GM23338 (cell line): Measurements from ENCODE around the gene NPM1. TPM values are rescaled to one million over a fixed set of nuclear protein-coding genes. Genes with fewer than 3 reads are reported as not detected.

Experiments
- ATAC-seq: fragments of 200-7000 bp; cut with Tn5 transposase; 3 replicates; pipeline ENCODE4 v1.9.1; 2020
- DNase-seq: peaks from one replicate; pipeline ENCODE4 v3.0.0-alpha.2; 2015; ENCODE audit warnings: low spot score
- H2AFZ ChIP-seq: fragments of 200-600 bp; sonication (generic); 2 replicates; pipeline ENCODE4 v1.8.0; 2016; ENCODE audit warnings: antibody characterized with exemption, mild to moderate bottlenecking, moderate library complexity
- H3F3A ChIP-seq: fragments of 200-600 bp; sonication (generic); replicated peaks from 2 replicates; pipeline ENCODE4 v1.8.0; 2017; ENCODE audit warnings: antibody characterized with exemption, mixed run types, low read depth
- H3K27ac ChIP-seq: fragments of 200-600 bp; sonication (generic); 2 replicates; pipeline ENCODE4 v1.6.1; 2016; ENCODE audit warnings: low read depth
- H3K27me3 ChIP-seq: fragments of 200-600 bp; sonication (generic); 2 replicates; pipeline ENCODE4 v1.8.0; 2016; ENCODE audit warnings: mild to moderate bottlenecking, mixed run types, moderate library complexity; ENCODE audit not compliant: insufficient read depth
- H3K36me3 ChIP-seq: fragments of 200-600 bp; sonication (generic); 2 replicates; pipeline ENCODE4 v1.8.0; 2016; ENCODE audit warnings: mild to moderate bottlenecking; ENCODE audit not compliant: insufficient read depth
- H3K4me1 ChIP-seq: fragments of 200-600 bp; sonication (generic); 2 replicates; pipeline ENCODE4 v1.8.0; 2016; ENCODE audit warnings: mild to moderate bottlenecking, moderate library complexity; ENCODE audit not compliant: insufficient read depth
- H3K4me2 ChIP-seq: fragments of 200-600 bp; sonication (generic); 2 replicates; pipeline ENCODE4 v1.7.1; 2017; ENCODE audit warnings: mixed run types
- H3K4me3 ChIP-seq: fragments of 200-600 bp; sonication (generic); 2 replicates; pipeline ENCODE4 v1.6.1; 2016; ENCODE audit warnings: mixed run types
- H3K79me2 ChIP-seq: fragments of 200-600 bp; sonication (generic); replicated peaks from 2 replicates; pipeline ENCODE4 v1.8.0; 2017; ENCODE audit warnings: mild to moderate bottlenecking; ENCODE audit not compliant: insufficient read depth
- H3K9me2 ChIP-seq: fragments of 200-600 bp; sonication (generic); 2 replicates; pipeline ENCODE4 v1.8.0; 2017; ENCODE audit not compliant: insufficient read depth
- H4K20me1 ChIP-seq: fragments of 200-600 bp; sonication (generic); replicated peaks from 2 replicates; pipeline ENCODE4 v1.8.0; 2017; ENCODE audit warnings: mild to moderate bottlenecking; ENCODE audit not compliant: insufficient read depth
- H3K27ac Mint-ChIP-seq: 2 replicates; pipeline ENCODE4 v1.8.0; 2020; ENCODE audit warnings: inconsistent platforms, mild to moderate bottlenecking, moderate library complexity, mixed read lengths
- H3K27me3 Mint-ChIP-seq: 3 replicates; pipeline ENCODE4 v1.8.0; 2022; ENCODE audit warnings: low read depth, mild to moderate bottlenecking, moderate library complexity, mixed read lengths, inconsistent platforms; ENCODE audit not compliant: insufficient read depth, poor library complexity
- H3K36me3 Mint-ChIP-seq: 3 replicates; pipeline ENCODE4 v1.8.0; 2021; ENCODE audit warnings: low read depth, mild to moderate bottlenecking, inconsistent platforms, moderate library complexity, mixed read lengths
- H3K4me1 Mint-ChIP-seq: 3 replicates; pipeline ENCODE4 v1.8.0; 2020; ENCODE audit warnings: mild to moderate bottlenecking, inconsistent platforms, mixed read lengths
- H3K4me3 Mint-ChIP-seq: 3 replicates; pipeline ENCODE4 v1.8.0; 2021; ENCODE audit warnings: moderate library complexity, mild to moderate bottlenecking, inconsistent platforms, mixed read lengths
- H3K9me3 Mint-ChIP-seq: 3 replicates; pipeline ENCODE4 v1.8.0; 2020; ENCODE audit warnings: moderate library complexity, mild to moderate bottlenecking, inconsistent platforms, mixed read lengths
- CREB1 ChIP-seq: fragments of 250-450 bp; sonication (Bioruptor Pico); IDR thresholded peaks from 2 replicates; pipeline ENCODE4 v1.5.0; 2020; ENCODE audit warnings: low read depth, mild to moderate bottlenecking, moderate library complexity
- EZH2phosphoT487 ChIP-seq: fragments of 200-600 bp; sonication (generic); IDR thresholded peaks from one replicate; pipeline ENCODE4 v1.8.1; 2018; ENCODE audit warnings: antibody characterized with exemption; ENCODE audit not compliant: unreplicated experiment
- JUNB ChIP-seq: IDR thresholded peaks from one replicate; pipeline ENCODE4 v1.6.1; 2016; ENCODE audit warnings: antibody characterized with exemption; ENCODE audit not compliant: unreplicated experiment
- POLR2AphosphoS5 ChIP-seq: IDR thresholded peaks from 2 replicates; pipeline ENCODE4 v1.6.1; 2016; ENCODE audit warnings: antibody characterized with exemption, low read depth
- STAT1 ChIP-seq: IDR thresholded peaks from one replicate; pipeline ENCODE4 v1.6.1; 2016; ENCODE audit warnings: antibody characterized with exemption; ENCODE audit not compliant: unreplicated experiment
- ZNF114 ChIP-seq: fragments of 250-450 bp; sonication (Bioruptor Pico); IDR thresholded peaks from 2 replicates; pipeline ENCODE4 v1.5.0; 2020; ENCODE audit warnings: mild to moderate bottlenecking, moderate library complexity
- ZNF331 ChIP-seq: fragments of 250-450 bp; sonication (Bioruptor Pico); IDR thresholded peaks from 2 replicates; pipeline ENCODE4 v1.5.0; 2020; ENCODE audit warnings: low read depth, mild to moderate bottlenecking, moderate library complexity
- ZNF462 ChIP-seq: fragments of 250-450 bp; sonication (Bioruptor Pico); IDR thresholded peaks from 2 replicates; pipeline ENCODE4 v1.5.0; 2020; ENCODE audit warnings: mild to moderate bottlenecking, moderate library complexity
- polyA plus RNA-seq: library from polyadenylated mRNA; unstranded; fragments of >200 nt; fragmentation: Nextera tagmentation; extraction: Ambion mirVana; gene quantifications from 2 replicates; pipeline ENCODE4 v1.2.1, GENCODE V29; 2016
- total RNA-seq: library from RNA; depleted of rRNA; stranded (reverse); fragments of >200 nt; shearing (Covaris generic); gene quantifications from 2 replicates; pipeline ENCODE4 v1.2.3, GENCODE V29; 2014
- TF ChIP-seq, protein P1 (sequence below): IDR thresholded peaks from one replicate; pipeline ENCODE4 v1.6.1; 2018; ENCODE audit warnings: antibody characterized with exemption; ENCODE audit not compliant: unreplicated experiment
- TF ChIP-seq, protein P2 (sequence below): IDR thresholded peaks from 2 replicates; pipeline ENCODE4 v1.6.1; 2016; ENCODE audit warnings: antibody characterized with exemption
- TF ChIP-seq, protein P3 (sequence below), 2 experiments: fragments of 200-600 bp in 1 of 2; sonication (generic) in 1 of 2; conservative IDR thresholded peaks; 2 replicates each; pipeline versions ENCODE4 v1.5.1 to v1.6.1; 2016 to 2017; ENCODE audit warnings: antibody characterized with exemption in 2 of 2, low read depth in 2 of 2, mild to moderate bottlenecking in 2 of 2, moderate library complexity in 1 of 2

The NPM1 gene
- total and polyA plus RNA-seq, 2 experiments from 2014 or later: 3,739 to 5,242 TPM

DNA sequence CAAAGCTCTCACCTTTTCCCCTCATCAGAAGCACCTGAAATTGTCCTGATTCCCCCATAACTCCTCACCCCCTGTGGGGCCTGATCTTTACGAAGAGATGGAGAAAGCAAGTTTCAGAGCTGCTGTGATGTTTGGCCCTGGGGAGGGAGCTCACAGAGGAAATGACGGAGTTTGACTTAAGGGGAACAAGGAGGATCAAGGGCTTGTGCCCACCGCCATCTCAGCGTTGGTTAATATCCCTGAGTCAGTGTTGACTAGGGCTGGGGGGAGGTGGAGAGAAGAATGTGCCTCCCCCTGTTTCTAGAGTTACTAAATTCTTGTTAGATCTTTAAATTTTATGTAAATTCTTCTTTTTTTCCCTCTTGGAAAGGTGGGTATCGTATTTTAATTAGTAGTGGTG, 59.6 kb downstream of the NPM1 start:
- peaks cover 28% of the 10 kb centered on the region for H3K27me3 Mint-ChIP-seq
- no peaks in the 10 kb centered on the region; the same call in 2 of the 3 replicates for H3K36me3 Mint-ChIP-seq
- Histone ChIP-seq H3K9me2 (no peaks in the 10 kb centered on the region), H4K20me1 (no peaks in the 10 kb centered on the region), H3K27ac (no peak overlapping the region), H3K4me1 (peaks cover 26% of the 10 kb centered on the region), H3K4me3 (no peak overlapping the region), H3K27me3 (peaks cover 6% of the 10 kb centered on the region), H3F3A (no peaks in the 10 kb centered on the region), H3K4me2 (no peak overlapping the region), H3K36me3 (no peaks in the 10 kb centered on the region), H3K79me2 (no peaks in the 10 kb centered on the region), H2AFZ (no peak overlapping the region)
- DNase-seq: no peak
- peaks cover 39% of the 10 kb centered on the region for H3K4me1 Mint-ChIP-seq
- ATAC-seq: no peak
- no peak overlapping the region for H3K27ac Mint-ChIP-seq
- H3K4me3 Mint-ChIP-seq: no peak overlapping the region; the same call in 2 of the 3 replicates
- no peaks in the 10 kb centered on the region for H3K9me3 Mint-ChIP-seq
- TF ChIP-seq ZNF462 (CRISPR knock-in tag) (no peak), EZH2phosphoT487 (no peak), POLR2AphosphoS5 (no peak), ZNF331 (CRISPR knock-in tag) (no peak), ZNF114 (no peak), CREB1 (CRISPR knock-in tag) (no peak), STAT1 (no peak), JUNB (no peak)
- TF ChIP-seq, protein P1, sequence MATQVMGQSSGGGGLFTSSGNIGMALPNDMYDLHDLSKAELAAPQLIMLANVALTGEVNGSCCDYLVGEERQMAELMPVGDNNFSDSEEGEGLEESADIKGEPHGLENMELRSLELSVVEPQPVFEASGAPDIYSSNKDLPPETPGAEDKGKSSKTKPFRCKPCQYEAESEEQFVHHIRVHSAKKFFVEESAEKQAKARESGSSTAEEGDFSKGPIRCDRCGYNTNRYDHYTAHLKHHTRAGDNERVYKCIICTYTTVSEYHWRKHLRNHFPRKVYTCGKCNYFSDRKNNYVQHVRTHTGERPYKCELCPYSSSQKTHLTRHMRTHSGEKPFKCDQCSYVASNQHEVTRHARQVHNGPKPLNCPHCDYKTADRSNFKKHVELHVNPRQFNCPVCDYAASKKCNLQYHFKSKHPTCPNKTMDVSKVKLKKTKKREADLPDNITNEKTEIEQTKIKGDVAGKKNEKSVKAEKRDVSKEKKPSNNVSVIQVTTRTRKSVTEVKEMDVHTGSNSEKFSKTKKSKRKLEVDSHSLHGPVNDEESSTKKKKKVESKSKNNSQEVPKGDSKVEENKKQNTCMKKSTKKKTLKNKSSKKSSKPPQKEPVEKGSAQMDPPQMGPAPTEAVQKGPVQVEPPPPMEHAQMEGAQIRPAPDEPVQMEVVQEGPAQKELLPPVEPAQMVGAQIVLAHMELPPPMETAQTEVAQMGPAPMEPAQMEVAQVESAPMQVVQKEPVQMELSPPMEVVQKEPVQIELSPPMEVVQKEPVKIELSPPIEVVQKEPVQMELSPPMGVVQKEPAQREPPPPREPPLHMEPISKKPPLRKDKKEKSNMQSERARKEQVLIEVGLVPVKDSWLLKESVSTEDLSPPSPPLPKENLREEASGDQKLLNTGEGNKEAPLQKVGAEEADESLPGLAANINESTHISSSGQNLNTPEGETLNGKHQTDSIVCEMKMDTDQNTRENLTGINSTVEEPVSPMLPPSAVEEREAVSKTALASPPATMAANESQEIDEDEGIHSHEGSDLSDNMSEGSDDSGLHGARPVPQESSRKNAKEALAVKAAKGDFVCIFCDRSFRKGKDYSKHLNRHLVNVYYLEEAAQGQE: no peak
- TF ChIP-seq, protein P2, sequence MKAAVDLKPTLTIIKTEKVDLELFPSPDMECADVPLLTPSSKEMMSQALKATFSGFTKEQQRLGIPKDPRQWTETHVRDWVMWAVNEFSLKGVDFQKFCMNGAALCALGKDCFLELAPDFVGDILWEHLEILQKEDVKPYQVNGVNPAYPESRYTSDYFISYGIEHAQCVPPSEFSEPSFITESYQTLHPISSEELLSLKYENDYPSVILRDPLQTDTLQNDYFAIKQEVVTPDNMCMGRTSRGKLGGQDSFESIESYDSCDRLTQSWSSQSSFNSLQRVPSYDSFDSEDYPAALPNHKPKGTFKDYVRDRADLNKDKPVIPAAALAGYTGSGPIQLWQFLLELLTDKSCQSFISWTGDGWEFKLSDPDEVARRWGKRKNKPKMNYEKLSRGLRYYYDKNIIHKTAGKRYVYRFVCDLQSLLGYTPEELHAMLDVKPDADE: no peak
- TF ChIP-seq, protein P3, sequence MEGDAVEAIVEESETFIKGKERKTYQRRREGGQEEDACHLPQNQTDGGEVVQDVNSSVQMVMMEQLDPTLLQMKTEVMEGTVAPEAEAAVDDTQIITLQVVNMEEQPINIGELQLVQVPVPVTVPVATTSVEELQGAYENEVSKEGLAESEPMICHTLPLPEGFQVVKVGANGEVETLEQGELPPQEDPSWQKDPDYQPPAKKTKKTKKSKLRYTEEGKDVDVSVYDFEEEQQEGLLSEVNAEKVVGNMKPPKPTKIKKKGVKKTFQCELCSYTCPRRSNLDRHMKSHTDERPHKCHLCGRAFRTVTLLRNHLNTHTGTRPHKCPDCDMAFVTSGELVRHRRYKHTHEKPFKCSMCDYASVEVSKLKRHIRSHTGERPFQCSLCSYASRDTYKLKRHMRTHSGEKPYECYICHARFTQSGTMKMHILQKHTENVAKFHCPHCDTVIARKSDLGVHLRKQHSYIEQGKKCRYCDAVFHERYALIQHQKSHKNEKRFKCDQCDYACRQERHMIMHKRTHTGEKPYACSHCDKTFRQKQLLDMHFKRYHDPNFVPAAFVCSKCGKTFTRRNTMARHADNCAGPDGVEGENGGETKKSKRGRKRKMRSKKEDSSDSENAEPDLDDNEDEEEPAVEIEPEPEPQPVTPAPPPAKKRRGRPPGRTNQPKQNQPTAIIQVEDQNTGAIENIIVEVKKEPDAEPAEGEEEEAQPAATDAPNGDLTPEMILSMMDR (conservative IDR thresholded peaks at IDR 0.05; ENCODE audit: low read depth in 2 of 2): no peak
